ENCODE results near the gene GJA3. TPM values are rescaled to one million over a fixed set of nuclear protein-coding genes. Genes with fewer than 3 reads are reported as not detected.

Gene GJA3
- total RNA-seq, 1 donor from 2014 or later = 0.59 TPM

DNA sequence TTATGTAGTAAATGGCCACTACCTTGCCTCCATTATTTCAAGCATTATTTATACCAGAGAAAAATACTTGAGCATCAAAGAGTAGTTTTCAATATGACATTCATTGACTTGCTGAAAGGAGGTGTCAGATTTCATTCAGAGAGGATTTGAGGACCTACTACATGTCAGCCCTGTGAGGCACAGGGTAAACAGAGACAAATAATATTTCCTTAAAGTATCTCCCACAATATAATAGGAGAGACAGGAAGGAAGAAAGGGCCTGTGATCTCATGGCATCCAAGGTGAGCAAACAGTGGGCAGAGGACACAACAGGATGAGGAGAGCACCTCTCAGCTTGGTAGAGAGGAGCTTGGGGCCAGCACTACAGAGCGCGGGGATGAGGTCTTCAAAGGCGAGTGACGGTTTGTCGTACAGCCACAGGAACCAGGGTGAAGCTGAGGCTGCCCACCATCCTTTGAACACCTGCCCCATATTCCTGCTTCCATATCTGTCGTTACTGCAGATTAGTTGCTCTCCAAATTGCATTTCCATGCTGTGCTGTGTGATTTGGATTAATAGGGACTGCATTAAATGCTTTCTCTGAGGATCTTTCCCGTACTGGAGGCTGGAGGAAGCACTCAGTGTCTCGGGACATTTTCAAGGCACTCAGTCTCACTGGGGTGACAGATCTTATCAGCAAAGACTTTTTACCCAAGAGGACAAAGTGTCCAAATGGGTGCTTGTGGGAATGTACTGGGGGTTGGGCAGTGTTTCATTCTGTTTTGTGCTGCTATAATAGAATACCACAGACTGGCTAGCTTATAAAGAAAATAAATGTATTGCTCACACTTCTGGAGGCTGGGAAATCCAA, 59.2 kb downstream of the GJA3 start:
- Mint-ChIP-seq H3K27ac (ENCODE audit: unreplicated experiment) (no peak overlapping the region), H3K4me1 (ENCODE audit: low read depth, unreplicated experiment) (no peaks in the 10 kb centered on the region), H3K9me3 (ENCODE audit: unreplicated experiment) (no peaks in the 10 kb centered on the region), H3K4me3 (ENCODE audit: unreplicated experiment) (no peak overlapping the region), H3K36me3 (ENCODE audit: low read depth, unreplicated experiment) (peaks cover 3% of the 10 kb centered on the region), H3K27me3 (ENCODE audit: low read depth, unreplicated experiment) (peaks cover 27% of the 10 kb centered on the region)
- Histone ChIP-seq H3K36me3 (ENCODE audit: insufficient read depth, low read length) (no peaks in the 10 kb centered on the region), H2AFZ (ENCODE audit: low read depth, low read length) (no peak overlapping the region), H3K9me3 (ENCODE audit: insufficient read depth, low read depth, low read length) (no peaks in the 10 kb centered on the region), H4K20me1 (ENCODE audit: insufficient read depth, low read length) (no peaks in the 10 kb centered on the region), H3K79me2 (ENCODE audit: insufficient read depth, low read length) (no peaks in the 10 kb centered on the region), H3K27me3 (ENCODE audit: insufficient read depth, low read length) (peaks cover 13% of the 10 kb centered on the region), H3K9ac (ENCODE audit: low read length) (no peak overlapping the region), H3K4me2 (ENCODE audit: low read length) (no peak overlapping the region), H3K4me3 (ENCODE audit: insufficient read depth, low read depth, low read length) (no peak overlapping the region), H3K27ac (ENCODE audit: low read depth, low read length) (no peak overlapping the region), H3K4me1 (ENCODE audit: insufficient read depth, low read length) (no peaks in the 10 kb centered on the region)
- FAIRE-seq (no peak), DNase-seq (ENCODE audit: low read depth) (no peak)
- TF ChIP-seq, protein P1, sequence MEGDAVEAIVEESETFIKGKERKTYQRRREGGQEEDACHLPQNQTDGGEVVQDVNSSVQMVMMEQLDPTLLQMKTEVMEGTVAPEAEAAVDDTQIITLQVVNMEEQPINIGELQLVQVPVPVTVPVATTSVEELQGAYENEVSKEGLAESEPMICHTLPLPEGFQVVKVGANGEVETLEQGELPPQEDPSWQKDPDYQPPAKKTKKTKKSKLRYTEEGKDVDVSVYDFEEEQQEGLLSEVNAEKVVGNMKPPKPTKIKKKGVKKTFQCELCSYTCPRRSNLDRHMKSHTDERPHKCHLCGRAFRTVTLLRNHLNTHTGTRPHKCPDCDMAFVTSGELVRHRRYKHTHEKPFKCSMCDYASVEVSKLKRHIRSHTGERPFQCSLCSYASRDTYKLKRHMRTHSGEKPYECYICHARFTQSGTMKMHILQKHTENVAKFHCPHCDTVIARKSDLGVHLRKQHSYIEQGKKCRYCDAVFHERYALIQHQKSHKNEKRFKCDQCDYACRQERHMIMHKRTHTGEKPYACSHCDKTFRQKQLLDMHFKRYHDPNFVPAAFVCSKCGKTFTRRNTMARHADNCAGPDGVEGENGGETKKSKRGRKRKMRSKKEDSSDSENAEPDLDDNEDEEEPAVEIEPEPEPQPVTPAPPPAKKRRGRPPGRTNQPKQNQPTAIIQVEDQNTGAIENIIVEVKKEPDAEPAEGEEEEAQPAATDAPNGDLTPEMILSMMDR (IDR thresholded peaks at IDR 0.05; ENCODE audit: insufficient read depth, low read depth, low read length) = no peak
- no peak for TF ChIP-seq EZH2 (IDR thresholded peaks at IDR 0.05; ENCODE audit: insufficient read depth, low read length)

DNA sequence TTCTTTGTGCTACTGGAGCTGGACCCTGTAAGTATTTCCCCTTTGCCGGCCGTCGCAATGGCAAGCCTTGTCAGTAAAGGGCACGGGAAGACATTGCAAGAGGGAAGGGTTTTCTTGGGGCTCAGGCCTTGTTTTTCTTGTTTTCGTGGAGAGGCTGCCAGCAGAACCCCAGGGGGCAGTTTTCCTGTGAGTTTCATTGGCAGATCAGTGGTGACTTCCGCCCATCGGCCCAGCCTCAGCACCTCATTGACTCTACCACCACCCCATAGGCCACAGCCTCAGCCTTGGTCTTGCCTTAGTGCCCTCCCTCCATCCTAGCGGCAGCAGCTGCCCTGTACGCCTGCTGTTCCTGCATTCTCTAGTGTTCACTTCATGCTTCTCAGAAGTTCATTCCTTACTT, 61.5 kb downstream of the GJA3 start:
- no peaks in the 10 kb centered on the region for H3K4me1 ChIP-seq (ENCODE audit: insufficient read depth, low read length)
- DNase-seq (ENCODE audit: low read depth) (no peak), FAIRE-seq (no peak)
- H3K9me3 ChIP-seq (ENCODE audit: insufficient read depth, low read depth, low read length) = no peaks in the 10 kb centered on the region
- no peaks in the 10 kb centered on the region for H3K36me3 Mint-ChIP-seq (ENCODE audit: low read depth, unreplicated experiment)
- H4K20me1 ChIP-seq (ENCODE audit: insufficient read depth, low read length) = no peaks in the 10 kb centered on the region
- H3K9me3 Mint-ChIP-seq (ENCODE audit: unreplicated experiment) = no peaks in the 10 kb centered on the region
- no peak overlapping the region for H2AFZ ChIP-seq (ENCODE audit: low read depth, low read length)
- H3K79me2 ChIP-seq (ENCODE audit: insufficient read depth, low read length) = no peaks in the 10 kb centered on the region
- no peak overlapping the region for H3K4me2 ChIP-seq (ENCODE audit: low read length)
- TF ChIP-seq, protein P1 (IDR thresholded peaks at IDR 0.05; ENCODE audit: insufficient read depth, low read depth, low read length) = no peak
- no peak for TF ChIP-seq EZH2 (IDR thresholded peaks at IDR 0.05; ENCODE audit: insufficient read depth, low read length)
- H3K4me3 ChIP-seq (ENCODE audit: insufficient read depth, low read depth, low read length) = no peak overlapping the region
- H3K4me3 Mint-ChIP-seq (ENCODE audit: unreplicated experiment) = no peak overlapping the region
- no peaks in the 10 kb centered on the region for H3K4me1 Mint-ChIP-seq (ENCODE audit: low read depth, unreplicated experiment)
- H3K9ac ChIP-seq (ENCODE audit: low read length) = no peak overlapping the region
- no peaks in the 10 kb centered on the region for H3K36me3 ChIP-seq (ENCODE audit: insufficient read depth, low read length)
- peaks cover 11% of the 10 kb centered on the region for H3K27me3 Mint-ChIP-seq (ENCODE audit: low read depth, unreplicated experiment)
- H3K27ac Mint-ChIP-seq (ENCODE audit: unreplicated experiment) = no peak overlapping the region
- H3K27me3 ChIP-seq (ENCODE audit: insufficient read depth, low read length) = peaks cover 9% of the 10 kb centered on the region
- H3K27ac ChIP-seq (ENCODE audit: low read depth, low read length) = no peak overlapping the region

DNA sequence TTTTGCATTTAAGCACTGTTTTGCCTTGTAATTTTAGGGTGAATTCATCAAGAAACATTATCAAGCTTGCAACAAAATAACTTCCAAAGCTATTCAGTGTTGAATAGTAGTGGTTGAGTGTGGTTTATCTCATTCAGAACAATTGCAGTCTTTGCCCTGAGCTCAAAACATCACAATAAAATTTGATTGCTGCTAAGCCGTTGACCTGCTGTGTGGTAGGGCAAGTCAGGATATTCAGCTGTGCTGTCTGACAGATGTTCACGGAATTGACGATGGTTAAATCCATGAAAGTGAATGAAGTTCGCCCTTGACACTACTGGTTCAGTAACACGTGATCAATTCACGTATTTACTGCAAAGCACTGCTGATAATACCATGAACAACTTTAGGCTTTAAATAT, 66.9 kb downstream of the GJA3 start:
- H3K27me3 Mint-ChIP-seq (ENCODE audit: low read depth, unreplicated experiment) = peaks cover 3% of the 10 kb centered on the region
- Histone ChIP-seq H3K36me3 (ENCODE audit: insufficient read depth, low read length) (peaks cover 3% of the 10 kb centered on the region), H3K9me3 (ENCODE audit: insufficient read depth, low read depth, low read length) (no peaks in the 10 kb centered on the region), H3K9ac (ENCODE audit: low read length) (no peak overlapping the region), H3K27me3 (ENCODE audit: insufficient read depth, low read length) (no peaks in the 10 kb centered on the region), H3K4me2 (ENCODE audit: low read length) (no peak overlapping the region), H4K20me1 (ENCODE audit: insufficient read depth, low read length) (no peaks in the 10 kb centered on the region), H2AFZ (ENCODE audit: low read depth, low read length) (no peak overlapping the region), H3K4me3 (ENCODE audit: insufficient read depth, low read depth, low read length) (no peak overlapping the region), H3K27ac (ENCODE audit: low read depth, low read length) (no peak overlapping the region), H3K4me1 (ENCODE audit: insufficient read depth, low read length) (no peaks in the 10 kb centered on the region), H3K79me2 (ENCODE audit: insufficient read depth, low read length) (no peaks in the 10 kb centered on the region)
- H3K9me3 Mint-ChIP-seq (ENCODE audit: unreplicated experiment) = no peaks in the 10 kb centered on the region
- H3K4me1 Mint-ChIP-seq (ENCODE audit: low read depth, unreplicated experiment) = peaks cover 1% of the 10 kb centered on the region
- FAIRE-seq = no peak
- TF ChIP-seq EZH2 (IDR thresholded peaks at IDR 0.05; ENCODE audit: insufficient read depth, low read length) = no peak
- TF ChIP-seq, protein P1 (IDR thresholded peaks at IDR 0.05; ENCODE audit: insufficient read depth, low read depth, low read length) = no peak
- peaks cover 5% of the 10 kb centered on the region for H3K36me3 Mint-ChIP-seq (ENCODE audit: low read depth, unreplicated experiment)
- no peak for DNase-seq (ENCODE audit: low read depth)
- H3K27ac Mint-ChIP-seq (ENCODE audit: unreplicated experiment) = no peak overlapping the region
- no peak overlapping the region for H3K4me3 Mint-ChIP-seq (ENCODE audit: unreplicated experiment)

All from astrocyte (in vitro differentiated cells and primary cell).